Measurements from ENCODE around the gene ELMOD1. TPM values are rescaled to one million over a fixed set of nuclear protein-coding genes. Genes with fewer than 3 reads are reported as not detected.

Gene ELMOD1
- total RNA-seq, 6 donors from 2014 or later, result 0.15 to 2.3 (median 0.81) TPM; not detected in 2

- Histone ChIP-seq H3K4me3 (no peak overlapping the region), H3K36me3 (no peaks in the 10 kb centered on the region), H3K9me3 (no peaks in the 10 kb centered on the region), H3K27ac (no peak overlapping the region), H3K27me3 (no peaks in the 10 kb centered on the region), H3K4me1 (no peaks in the 10 kb centered on the region)
- ATAC-seq (ENCODE audit: low FRiP score in 2 of 2), result no peak
- no peak for TF ChIP-seq POLR2A (IDR thresholded peaks at IDR 0.05)
- no peak for TF ChIP-seq CTCF (IDR thresholded peaks at IDR 0.05)
- TF ChIP-seq POLR2AphosphoS5 (IDR thresholded peaks at IDR 0.05), result no peak
- TF ChIP-seq EP300 (IDR thresholded peaks at IDR 0.05), result no peak
- no peak for DNase-seq
- WGBS, 2 donors, result 61 to 73% methylated on average over 10 of the region's 10 CpGs
Measured at GRCh38 chr11:107609400-107610218, 18.7 kb downstream of the ELMOD1 start.

- Histone ChIP-seq H3K9me3 (no peaks in the 10 kb centered on the region), H3K27ac (no peak overlapping the region), H3K4me1 (no peaks in the 10 kb centered on the region), H3K27me3 (no peaks in the 10 kb centered on the region), H3K36me3 (no peaks in the 10 kb centered on the region), H3K4me3 (no peak overlapping the region)
- DNase-seq (no peak), ATAC-seq (ENCODE audit: low FRiP score in 2 of 2) (no peak)
- TF ChIP-seq EP300 (IDR thresholded peaks at IDR 0.05) (no peak), POLR2A (IDR thresholded peaks at IDR 0.05) (no peak), CTCF (IDR thresholded peaks at IDR 0.05) (no peak), POLR2AphosphoS5 (IDR thresholded peaks at IDR 0.05) (no peak)
- WGBS, 2 donors, result 92 to 97% methylated on average over 2 of the region's 2 CpGs
Measured at GRCh38 chr11:107612445-107612844, 21.5 kb downstream of the ELMOD1 start.

GRCh38 chr11:107619926-107620325 is 29.0 kb downstream of the ELMOD1 start:
- 20 to 25% methylated on average over 1 of the region's 1 CpG for WGBS, 2 donors
- ATAC-seq (ENCODE audit: low FRiP score in 2 of 2) (no peak), DNase-seq (no peak)
- H3K4me3 ChIP-seq, result no peak overlapping the region
- H3K9me3 ChIP-seq, result no peaks in the 10 kb centered on the region
- no peaks in the 10 kb centered on the region for H3K36me3 ChIP-seq
- no peak for TF ChIP-seq EP300 (IDR thresholded peaks at IDR 0.05)
- no peak for TF ChIP-seq CTCF (IDR thresholded peaks at IDR 0.05)
- TF ChIP-seq POLR2A (IDR thresholded peaks at IDR 0.05), result no peak
- no peak for TF ChIP-seq POLR2AphosphoS5 (IDR thresholded peaks at IDR 0.05)
- no peak overlapping the region for H3K27ac ChIP-seq
- H3K4me1 ChIP-seq, result no peaks in the 10 kb centered on the region
- H3K27me3 ChIP-seq, result no peaks in the 10 kb centered on the region

DNA sequence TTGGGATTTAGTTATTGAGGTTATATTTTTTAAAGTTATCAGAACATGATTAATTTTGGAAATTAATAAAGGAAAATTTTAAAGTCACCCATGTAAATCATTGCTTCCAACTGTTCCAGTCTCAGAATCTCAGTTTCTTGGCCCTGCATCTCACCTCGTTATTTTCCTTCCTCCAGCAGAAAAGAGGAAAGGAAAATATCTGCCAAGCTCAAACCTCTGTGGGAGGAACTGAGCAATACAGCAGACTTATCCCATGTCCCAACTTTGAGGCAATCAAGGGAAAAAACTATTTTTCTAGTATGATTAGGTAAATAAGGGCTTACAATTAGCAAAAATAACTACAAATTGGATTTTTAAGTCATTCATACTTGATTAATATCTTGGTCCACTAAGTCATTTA is 30.1 kb downstream of the ELMOD1 start:
- 52 to 73% methylated on average over 1 of the region's 1 CpG for WGBS, 2 donors
- no peaks in the 10 kb centered on the region for H3K27me3 ChIP-seq
- no peaks in the 10 kb centered on the region for H3K4me1 ChIP-seq
- no peaks in the 10 kb centered on the region for H3K36me3 ChIP-seq
- no peak overlapping the region for H3K4me3 ChIP-seq
- no peaks in the 10 kb centered on the region for H3K9me3 ChIP-seq
- DNase-seq (no peak), ATAC-seq (ENCODE audit: low FRiP score in 2 of 2) (no peak)
- H3K27ac ChIP-seq, result no peak overlapping the region
- TF ChIP-seq POLR2AphosphoS5 (IDR thresholded peaks at IDR 0.05) (no peak), POLR2A (IDR thresholded peaks at IDR 0.05) (no peak), CTCF (IDR thresholded peaks at IDR 0.05) (no peak), EP300 (IDR thresholded peaks at IDR 0.05) (no peak)

DNA sequence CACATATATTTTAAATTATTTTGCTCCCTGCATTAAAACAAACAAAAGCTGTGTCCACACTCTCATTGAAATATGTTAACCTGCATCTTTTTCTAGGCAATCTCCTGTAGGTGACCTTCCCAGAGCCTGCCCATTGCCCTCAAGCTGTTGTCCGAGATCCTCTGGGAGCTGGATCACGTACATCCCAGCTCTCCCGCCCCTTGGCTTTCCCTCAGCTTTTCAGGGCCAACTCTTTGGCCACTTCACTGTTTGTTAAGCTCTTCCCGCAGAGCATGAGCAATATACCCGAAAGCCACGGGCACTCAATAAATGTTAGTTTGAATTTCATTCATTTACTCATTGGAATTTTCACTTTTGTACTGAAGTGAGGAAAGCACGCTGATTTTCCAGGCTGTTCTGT is 32.2 kb downstream of the ELMOD1 start:
- 72 to 79% methylated on average over 7 of the region's 7 CpGs for WGBS, 2 donors

More for the DNA sequence above, 32.2 kb downstream of the ELMOD1 start:
- no peak overlapping the region for H3K27ac ChIP-seq
- TF ChIP-seq POLR2AphosphoS5 (IDR thresholded peaks at IDR 0.05) (no peak), EP300 (IDR thresholded peaks at IDR 0.05) (no peak), POLR2A (IDR thresholded peaks at IDR 0.05) (no peak), CTCF (IDR thresholded peaks at IDR 0.05) (no peak)
- no peak for ATAC-seq (ENCODE audit: low FRiP score in 2 of 2)
- H3K4me3 ChIP-seq, result no peak overlapping the region
- no peaks in the 10 kb centered on the region for H3K36me3 ChIP-seq
- no peaks in the 10 kb centered on the region for H3K4me1 ChIP-seq
- H3K27me3 ChIP-seq, result no peaks in the 10 kb centered on the region
- no peaks in the 10 kb centered on the region for H3K9me3 ChIP-seq
- DNase-seq, result no peak
